ENCODE data around the gene SHLD2.
"Not testable (repeated sequence)": the region's sequence is repeated elsewhere in the genome, so short reads cannot be mapped to it uniquely, and the experiment has no call there.

SHLD2 gene

GRCh38 chr10:87222789-87223188 is 127.8 kb downstream of the SHLD2 start:
- DNase-seq: not testable (repeated sequence)

- DNase-seq: not testable (repeated sequence)
These were observed 130.1 kb downstream of the SHLD2 start, which contains the start of gene NUTM2A for GRCh38 chr10:87225148-87225547. Gene NUTM2A (plus strand): TSS chr10:87225448. CDS start chr10:87225831, 383 bp downstream.

- DNase-seq: not testable (repeated sequence)
These were observed 133.2 kb downstream of the SHLD2 start for GRCh38 chr10:87228247-87228646.

- not testable (repeated sequence) for DNase-seq
These were observed 134.2 kb downstream of the SHLD2 start for GRCh38 chr10:87229211-87229610.

GRCh38 chr10:87234854-87235253 is 139.8 kb downstream of the SHLD2 start:
- DNase-seq: not testable (repeated sequence)

GRCh38 chr10:87237244-87237643 is 142.2 kb downstream of the SHLD2 start:
- not testable (repeated sequence) for DNase-seq

GRCh38 chr10:87239346-87239808 is 144.4 kb downstream of the SHLD2 start:
- not testable (repeated sequence) for DNase-seq
